K562 (cell line): ENCODE data around the gene NEK3. TPM values are rescaled to one million over a fixed set of nuclear protein-coding genes. Genes with fewer than 3 reads are reported as not detected.
"Not testable (repeated sequence)": the region's sequence is repeated elsewhere in the genome, so short reads cannot be mapped to it uniquely, and the experiment has no call there.

Experiments
- NFE2 ChIP-seq: IDR thresholded peaks from 2 replicates; pipeline ENCODE4 v1.6.1; 2014; ENCODE audit warnings: antibody characterized with exemption, low read depth
- RUNX1 ChIP-seq: sonication (generic); IDR thresholded peaks from 2 replicates; pipeline ENCODE4 v1.6.1; 2016; ENCODE audit warnings: antibody characterized with exemption, low read depth
- SOX6 ChIP-seq: fragments of 450-650 bp; IDR thresholded peaks from 2 replicates; pipeline ENCODE4 v1.6.1; 2014; ENCODE audit warnings: mild to moderate bottlenecking
- TOE1 ChIP-seq, 2 experiments: fragments of 450-650 bp in 1 of 2; sonication (generic) in 1 of 2; formaldehyde crosslinking in 1 of 2; IDR thresholded peaks; 2 replicates each; pipeline versions ENCODE4 v1.7.1 to v1.8.0; 2016 to 2022; ENCODE audit warnings: borderline replicate concordance in 2 of 2, mild to moderate bottlenecking in 2 of 2, antibody characterized with exemption in 1 of 2, inconsistent platforms in 1 of 2, low read depth in 1 of 2, missing genetic modification reagents in 1 of 2, moderate library complexity in 1 of 2
- USF1 ChIP-seq: sonication (generic); formaldehyde crosslinking; IDR thresholded peaks from 2 replicates; pipeline ENCODE4 v1.9.0; 2022; ENCODE audit warnings: mild to moderate bottlenecking, missing genetic modification reagents
- USF2 ChIP-seq: sonication (generic); formaldehyde crosslinking; IDR thresholded peaks from 2 replicates; pipeline ENCODE4 v1.5.0; 2020; ENCODE audit warnings: missing genetic modification reagents
- ZBTB9 ChIP-seq: fragments of 450-650 bp; formaldehyde crosslinking; IDR thresholded peaks from 2 replicates; pipeline ENCODE4 v1.4.0; 2020; ENCODE audit warnings: mild to moderate bottlenecking, moderate library complexity
- ZNF318 ChIP-seq, 2 experiments: fragments of 450-650 bp; IDR thresholded peaks; 2 replicates each; pipeline ENCODE4 v1.6.1; 2016; ENCODE audit warnings: mild to moderate bottlenecking in 2 of 2, borderline replicate concordance in 1 of 2, low read depth in 1 of 2, moderate library complexity in 1 of 2
- ZNF584 ChIP-seq: fragments of 200-800 bp; sonication (Bioruptor generic); IDR thresholded peaks from 2 replicates; pipeline ENCODE4 v1.6.1; 2016; ENCODE audit warnings: low read depth, mild to moderate bottlenecking, missing genetic modification characterization, missing compliant biosample characterization
- polyA plus RNA-seq, 8 experiments: library from polyadenylated mRNA; depleted of rRNA in 4 of 8; stranded (reverse) in 5 of 8; unstranded in 3 of 8; fragments of >200 nt; fragmentation: Nextera tagmentation in 2 of 8; fragmentation: Illumina TruSeq in 1 of 8; extraction: Ambion mirVana in 2 of 8; extraction: Trizol in 1 of 8; gene quantifications; 2 replicates each; pipeline versions ENCODE4 v1.2.1 to v1.2.3, GENCODE V29; 2011 to 2014; ENCODE audit warnings: inconsistent platforms in 1 of 8, missing spikeins in 1 of 8
- total RNA-seq, 7 experiments: library from RNA; depleted of rRNA in 6 of 7; stranded (reverse); fragments of >200 nt in 6 of 7; fragmentation: Illumina TruSeq in 2 of 7; extraction: Trizol in 2 of 7; gene quantifications; 2 replicates each; pipeline versions ENCODE4 v1.2.1 to v1.2.3, GENCODE V29; 2011 to 2021; ENCODE audit warnings: low replicate concordance in 1 of 7

The NEK3 gene
- total and polyA plus RNA-seq, 9 of the 15 experiments (the other 6 are each of a cell fraction or from before 2014, with no cell fraction given), result 6.2 to 11.0 (median 9.3) TPM

GRCh38 chr13:52187424-52188187 is 28.2 kb upstream of the NEK3 start (continued):
- TF ChIP-seq SOX6 (peak; percentile 78), RUNX1 (peak; percentile 70; the same call in 1 of the 2 replicates), NFE2 (peak; percentile 57; the same call in 1 of the 2 replicates), ZNF318 (IDR thresholded peaks at IDR 0.05; ENCODE audit: borderline replicate concordance in 1 of 2, low read depth in 1 of 2) (peak in 1 of 2 experiments; percentile 18; a peak in 1 of 4 replicates), USF1 (peak; percentile 90), ZBTB9 (peak; percentile 84), USF2 (CRISPR knock-in tag) (peak; percentile 78), ZNF584 (CRISPR knock-in tag) (0 out of 2 replicates have a peak, but pooled peaks have one; percentile 33), TOE1 (IDR thresholded peaks at IDR 0.05; ENCODE audit: borderline replicate concordance) (0 out of 2 replicates have a peak, but pooled peaks have one; percentile 27)
- not testable (repeated sequence) for TF ChIP-seq TOE1 (CRISPR knock-in tag; IDR thresholded peaks at IDR 0.05; ENCODE audit: borderline replicate concordance, low read depth)
